Measurements from ENCODE around the gene CPEB4.

Gene CPEB4

DNA sequence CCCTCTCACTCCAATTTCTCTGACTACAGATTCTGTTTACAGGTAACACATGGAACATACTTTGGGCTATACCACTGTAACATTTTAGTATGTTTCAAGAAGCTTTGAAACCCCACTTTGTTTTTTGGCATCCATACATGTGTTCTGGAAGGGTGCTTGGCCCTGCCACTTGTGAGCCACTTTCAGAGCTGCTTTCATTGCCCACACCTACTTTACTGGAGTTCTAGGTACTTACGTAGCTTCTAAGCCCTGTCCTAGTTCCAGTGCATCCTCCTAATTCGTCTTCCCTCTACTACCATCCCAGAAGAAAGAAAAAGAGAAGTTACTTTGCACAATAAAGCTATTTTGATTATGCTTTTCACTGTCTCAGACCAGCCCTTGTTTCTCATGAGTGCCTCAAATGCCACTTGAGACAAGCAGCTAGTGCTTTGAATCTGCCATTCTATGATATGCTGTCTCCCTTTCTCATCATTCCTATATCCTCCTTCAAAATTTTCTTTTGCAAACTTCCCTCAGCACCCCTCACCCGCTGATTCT is 74.4 kb downstream of the CPEB4 start:
- Mint-ChIP-seq H3K36me3 (peaks cover 9% of the 10 kb centered on the region), H3K27ac (no peak overlapping the region), H3K4me1 (no peaks in the 10 kb centered on the region), H3K4me3 (no peak overlapping the region), H3K27me3 (no peaks in the 10 kb centered on the region), H3K9me3 (no peaks in the 10 kb centered on the region)
- no peak for ATAC-seq

DNA sequence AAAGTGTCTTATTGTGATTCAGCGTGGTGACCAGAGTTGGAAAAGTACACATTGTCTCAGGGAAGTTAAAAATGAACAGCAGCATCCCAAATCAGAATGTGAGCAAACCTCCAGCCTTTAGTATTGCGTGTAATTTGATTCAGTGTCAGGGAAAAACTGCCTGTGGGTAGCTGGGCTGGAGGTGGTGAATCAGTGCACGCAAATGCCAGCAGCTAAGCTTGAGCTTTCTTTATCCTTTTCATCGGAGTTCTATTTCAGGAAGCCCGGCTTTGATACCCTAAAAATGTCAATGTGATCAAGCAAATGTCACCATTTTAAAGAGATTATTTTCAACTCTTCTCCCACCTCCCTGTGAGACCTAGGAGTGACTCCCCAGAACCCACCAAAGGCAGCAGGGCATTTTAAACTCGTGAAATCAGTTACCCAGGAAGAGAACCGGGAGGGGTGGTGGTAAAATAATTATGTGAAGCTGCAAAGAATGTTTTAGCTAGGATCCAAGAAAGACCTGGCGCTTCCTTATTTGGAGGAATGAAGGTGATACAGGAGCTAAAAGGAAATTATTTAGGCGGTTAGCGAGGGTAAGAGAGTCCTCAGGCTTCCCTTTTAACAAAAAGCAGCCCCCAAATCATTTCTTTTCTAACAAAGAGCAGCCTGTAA is 75.2 kb downstream of the CPEB4 start:
- no peak for ATAC-seq
- Mint-ChIP-seq H3K27me3 (no peaks in the 10 kb centered on the region), H3K4me3 (no peak overlapping the region), H3K36me3 (peaks cover 9% of the 10 kb centered on the region), H3K4me1 (no peaks in the 10 kb centered on the region), H3K27ac (no peak overlapping the region), H3K9me3 (no peaks in the 10 kb centered on the region)

GRCh38 chr5:173963867-173964441 is 75.8 kb downstream of the CPEB4 start:
- H3K27ac Mint-ChIP-seq, result no peak overlapping the region
- no peaks in the 10 kb centered on the region for H3K9me3 Mint-ChIP-seq
- H3K4me1 Mint-ChIP-seq, result no peaks in the 10 kb centered on the region
- H3K36me3 Mint-ChIP-seq, result peaks cover 9% of the 10 kb centered on the region
- peaks cover 3% of the 10 kb centered on the region for H3K27me3 Mint-ChIP-seq
- no peak overlapping the region for H3K4me3 Mint-ChIP-seq
- no peak for ATAC-seq

DNA sequence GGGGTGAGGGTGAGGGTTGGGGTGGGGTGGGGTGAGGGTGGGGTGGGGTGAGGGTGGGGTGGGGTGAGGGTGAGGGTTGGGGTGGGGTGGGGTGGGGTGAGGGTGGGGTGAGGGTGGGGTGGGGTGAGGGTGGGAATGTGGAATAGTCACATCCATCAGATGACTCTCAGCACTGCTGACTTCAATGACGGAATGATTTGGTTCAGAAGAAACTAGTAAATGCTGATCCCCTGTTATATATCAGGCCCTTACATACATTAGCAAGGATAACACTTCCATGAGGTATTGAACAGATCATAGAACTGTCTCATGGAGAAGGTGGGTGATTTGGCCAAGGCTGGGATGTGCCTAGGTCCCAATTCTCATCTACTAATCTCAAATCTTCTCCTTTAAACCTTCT is 76.4 kb downstream of the CPEB4 start:
- peaks cover 8% of the 10 kb centered on the region for H3K27me3 Mint-ChIP-seq
- no peak overlapping the region for H3K4me3 Mint-ChIP-seq
- no peak for ATAC-seq
- H3K4me1 Mint-ChIP-seq, result no peaks in the 10 kb centered on the region
- no peaks in the 10 kb centered on the region for H3K9me3 Mint-ChIP-seq
- H3K36me3 Mint-ChIP-seq, result peaks cover 9% of the 10 kb centered on the region
- no peak overlapping the region for H3K27ac Mint-ChIP-seq

DNA sequence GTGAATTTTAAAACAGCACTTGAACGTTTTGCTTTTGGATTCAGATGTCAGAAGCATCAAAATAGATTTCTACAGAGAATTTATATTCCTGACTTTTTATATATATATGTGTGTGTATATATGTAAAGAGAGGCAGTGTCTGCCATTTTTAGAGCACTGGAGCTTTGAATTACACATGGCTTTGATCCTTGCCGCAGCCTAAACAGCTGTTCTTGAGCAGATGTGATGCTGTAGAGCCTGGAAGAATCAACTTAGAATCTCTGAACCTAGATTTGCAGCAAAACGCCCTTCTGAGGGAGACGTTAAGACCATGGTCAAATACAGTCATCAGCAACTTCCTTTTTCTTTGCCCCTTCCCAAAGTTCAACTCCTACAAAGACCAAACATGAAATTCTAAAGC is 79.1 kb downstream of the CPEB4 start:
- no peak overlapping the region for H3K4me3 Mint-ChIP-seq
- H3K4me1 Mint-ChIP-seq, result no peaks in the 10 kb centered on the region
- peaks cover 3% of the 10 kb centered on the region for H3K9me3 Mint-ChIP-seq
- ATAC-seq, result no peak
- H3K27ac Mint-ChIP-seq, result no peak overlapping the region
- peaks cover 26% of the 10 kb centered on the region for H3K27me3 Mint-ChIP-seq
- H3K36me3 Mint-ChIP-seq, result peaks cover 9% of the 10 kb centered on the region

- Mint-ChIP-seq H3K27me3 (peaks cover 29% of the 10 kb centered on the region), H3K4me3 (no peak overlapping the region), H3K27ac (no peak overlapping the region), H3K36me3 (no peaks in the 10 kb centered on the region), H3K9me3 (peaks cover 3% of the 10 kb centered on the region), H3K4me1 (peaks cover 6% of the 10 kb centered on the region)
- ATAC-seq, result no peak
Observed at GRCh38 chr5:173968154-173968797, 80.1 kb downstream of the CPEB4 start.

DNA sequence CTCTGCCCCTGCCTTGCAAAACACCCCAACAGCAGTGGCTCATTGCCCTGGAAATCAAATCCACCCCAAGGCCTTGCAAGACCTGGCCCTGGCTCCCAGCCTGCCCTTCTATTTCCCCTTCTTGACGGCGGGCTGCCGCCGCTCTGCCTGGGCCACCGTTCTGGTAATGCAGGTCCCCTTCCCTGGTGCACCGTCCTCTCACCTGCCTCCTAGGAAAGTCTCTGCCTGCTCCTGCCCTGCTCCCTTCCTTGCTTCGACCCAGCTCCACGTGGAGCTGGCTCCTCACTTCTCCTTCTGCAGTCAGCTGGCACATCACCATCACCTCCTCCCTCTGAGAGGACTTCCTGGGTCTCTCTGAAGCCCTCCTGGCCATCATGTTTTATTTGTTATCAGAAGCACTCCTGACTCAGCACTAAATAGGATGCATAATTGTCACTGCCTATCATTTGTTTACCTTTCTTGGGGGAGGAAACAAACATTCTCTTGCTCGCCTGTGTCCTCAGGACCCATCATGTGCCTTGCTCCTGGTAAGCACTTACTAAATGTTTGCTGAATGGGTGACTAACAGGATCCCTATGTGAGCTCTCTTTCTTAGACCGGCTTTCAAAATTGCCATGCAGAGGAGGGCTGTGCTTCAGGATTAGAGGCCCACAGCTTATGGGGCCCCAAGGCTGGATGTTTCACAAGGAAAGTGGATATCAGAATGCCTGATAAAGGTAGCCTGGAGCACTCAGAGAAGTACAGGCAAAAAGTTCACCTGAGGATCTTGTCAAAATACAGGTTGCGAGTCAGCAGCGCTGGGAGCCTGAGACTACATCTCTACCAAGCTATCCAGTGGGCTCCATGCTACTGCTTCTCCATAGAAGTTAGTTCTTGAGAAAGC is 81.3 kb downstream of the CPEB4 start:
- ATAC-seq, result no peak
- Mint-ChIP-seq H3K36me3 (no peaks in the 10 kb centered on the region), H3K27ac (no peak overlapping the region), H3K4me1 (peaks cover 14% of the 10 kb centered on the region), H3K27me3 (peaks cover 40% of the 10 kb centered on the region), H3K9me3 (peaks cover 3% of the 10 kb centered on the region), H3K4me3 (no peak overlapping the region)

DNA sequence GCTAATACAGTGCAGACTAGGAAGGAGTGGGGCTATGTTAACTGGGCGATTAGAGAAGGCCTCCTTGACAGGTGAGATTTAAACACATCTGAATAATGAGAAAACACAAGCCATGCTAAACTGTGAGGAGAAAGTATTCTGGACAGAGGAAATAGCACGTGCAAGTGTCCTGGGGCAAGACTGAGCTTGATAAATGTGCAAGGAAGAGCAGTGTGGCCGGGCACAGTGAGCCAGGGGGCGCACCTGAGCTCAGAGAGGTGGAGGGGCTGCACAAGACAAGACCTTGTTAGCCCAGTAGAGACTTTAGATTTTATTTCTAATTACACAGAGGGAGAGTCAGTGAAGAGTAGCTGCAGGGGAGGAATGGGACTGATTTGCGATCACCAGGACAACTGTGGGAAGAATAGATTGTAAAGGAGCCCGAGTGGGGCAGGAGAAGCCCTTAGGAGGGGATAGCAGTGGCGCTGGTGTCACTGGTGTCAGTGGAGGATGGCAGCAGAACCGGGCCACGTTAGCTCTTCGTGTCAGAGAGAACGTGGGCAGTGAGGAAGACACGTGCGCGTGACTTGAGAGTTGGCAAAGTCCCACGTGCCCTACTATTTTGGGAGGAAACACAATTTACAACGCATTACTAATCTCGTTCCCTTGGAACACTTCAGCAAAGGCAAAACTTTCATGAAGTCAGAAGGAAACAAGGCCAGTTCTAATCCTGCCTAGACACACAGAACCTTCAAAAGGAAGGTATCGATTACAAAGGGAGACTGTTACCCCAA is 82.9 kb downstream of the CPEB4 start:
- Mint-ChIP-seq H3K27me3 (peaks cover 40% of the 10 kb centered on the region), H3K4me3 (no peak overlapping the region), H3K27ac (no peak overlapping the region), H3K4me1 (peaks cover 14% of the 10 kb centered on the region), H3K36me3 (no peaks in the 10 kb centered on the region), H3K9me3 (peaks cover 3% of the 10 kb centered on the region)
- no peak for ATAC-seq

- Mint-ChIP-seq H3K27ac (no peak overlapping the region), H3K36me3 (no peaks in the 10 kb centered on the region), H3K9me3 (peaks cover 3% of the 10 kb centered on the region), H3K4me3 (no peak overlapping the region), H3K27me3 (peaks cover 40% of the 10 kb centered on the region), H3K4me1 (peaks cover 14% of the 10 kb centered on the region)
- ATAC-seq, result no peak
Observed at GRCh38 chr5:173971681-173972345, 83.7 kb downstream of the CPEB4 start.

DNA sequence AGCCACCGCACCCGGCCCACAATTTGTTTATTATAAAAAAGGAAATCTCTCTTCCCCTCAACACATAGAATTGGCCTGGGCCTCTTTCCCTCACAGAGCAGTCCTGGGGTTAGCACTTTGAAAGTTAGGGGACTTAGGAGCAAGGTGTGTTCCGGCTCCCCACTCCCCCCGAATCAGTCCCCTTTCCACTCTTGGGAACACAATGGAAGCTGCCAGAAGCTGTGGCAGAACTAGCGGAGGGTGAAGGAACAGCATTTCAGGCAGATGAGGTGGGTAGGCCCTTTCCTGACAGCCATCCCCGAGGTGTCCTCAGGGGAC is 84.4 kb downstream of the CPEB4 start:
- no peak overlapping the region for H3K27ac Mint-ChIP-seq
- peaks cover 40% of the 10 kb centered on the region for H3K27me3 Mint-ChIP-seq
- peaks cover 14% of the 10 kb centered on the region for H3K4me1 Mint-ChIP-seq
- peaks cover 3% of the 10 kb centered on the region for H3K9me3 Mint-ChIP-seq
- no peak for ATAC-seq
- no peaks in the 10 kb centered on the region for H3K36me3 Mint-ChIP-seq
- no peak overlapping the region for H3K4me3 Mint-ChIP-seq

- Mint-ChIP-seq H3K4me3 (peak overlapping the region; percentile 81), H3K4me1 (peaks cover 14% of the 10 kb centered on the region), H3K9me3 (peaks cover 3% of the 10 kb centered on the region)
Observed at GRCh38 chr5:173972925-173973615, 84.9 kb downstream of the CPEB4 start.

DNA sequence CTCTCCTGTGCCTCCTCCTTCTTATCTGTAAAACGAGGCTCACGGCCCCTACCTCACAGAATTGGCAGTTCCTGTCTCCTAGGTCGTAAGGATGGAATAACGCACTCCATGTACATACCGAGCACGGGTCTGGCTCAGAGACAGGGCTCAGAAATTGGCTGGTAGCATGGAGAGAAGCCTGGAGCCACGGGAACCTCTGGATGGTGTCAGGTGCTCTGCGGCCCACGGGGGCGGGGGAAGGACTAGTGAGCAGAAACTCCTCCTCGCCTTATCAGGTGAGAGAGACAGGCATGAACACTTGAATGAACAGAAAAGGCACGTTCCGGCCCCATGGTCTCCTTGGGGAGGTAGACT is 85.4 kb downstream of the CPEB4 start:
- Mint-ChIP-seq H3K4me1 (peaks cover 14% of the 10 kb centered on the region), H3K4me3 (peak overlapping the region; percentile 81), H3K27ac (peak overlapping the region; percentile 52), H3K27me3 (peaks cover 44% of the 10 kb centered on the region), H3K9me3 (peaks cover 3% of the 10 kb centered on the region), H3K36me3 (no peaks in the 10 kb centered on the region)
- peak; percentile 35 for ATAC-seq

More at GRCh38 chr5:173972925-173973615, 84.9 kb downstream of the CPEB4 start:
- no peaks in the 10 kb centered on the region for H3K36me3 Mint-ChIP-seq
- H3K27ac Mint-ChIP-seq, result peak overlapping the region; percentile 52
- ATAC-seq, result peak; percentile 81
- H3K27me3 Mint-ChIP-seq, result peaks cover 40% of the 10 kb centered on the region

GRCh38 chr5:173974688-173975239 is 86.6 kb downstream of the CPEB4 start:
- H3K36me3 Mint-ChIP-seq, result no peaks in the 10 kb centered on the region
- H3K27ac Mint-ChIP-seq, result no peak overlapping the region
- no peak for ATAC-seq
- peaks cover 44% of the 10 kb centered on the region for H3K27me3 Mint-ChIP-seq
- peaks cover 3% of the 10 kb centered on the region for H3K9me3 Mint-ChIP-seq
- peaks cover 14% of the 10 kb centered on the region for H3K4me1 Mint-ChIP-seq
- no peak overlapping the region for H3K4me3 Mint-ChIP-seq

All from stimulated activated memory B cell treated with anti-CD40 and anti-IgM and Interleukin-4, amounts not matched to agents 10 μg/mL and 1 μg/mL and 100 μg/mL, for 72 hours (primary cell).